Osteocyte (in vitro differentiated cells): ENCODE measurements around the gene ATOX1. TPM values are rescaled to one million over a fixed set of nuclear protein-coding genes. Genes with fewer than 3 reads are reported as not detected.

Experiments
- DNase-seq: peaks from one replicate; pipeline ENCODE4 v3.0.0; 2021; ENCODE audit warnings: mixed read lengths; ENCODE audit not compliant: unreplicated experiment; ENCODE audit errors: extremely low spot score
- H3K27ac Mint-ChIP-seq: one replicate; pipeline ENCODE4 v1.8.0; 2021; ENCODE audit warnings: mild to moderate bottlenecking, mixed read lengths; ENCODE audit not compliant: unreplicated experiment
- H3K27me3 Mint-ChIP-seq: one replicate; pipeline ENCODE4 v1.8.0; 2021; ENCODE audit warnings: mixed read lengths; ENCODE audit not compliant: unreplicated experiment
- H3K36me3 Mint-ChIP-seq: one replicate; pipeline ENCODE4 v1.8.0; 2021; ENCODE audit warnings: mixed read lengths; ENCODE audit not compliant: unreplicated experiment
- H3K4me1 Mint-ChIP-seq: one replicate; pipeline ENCODE4 v1.8.0; 2021; ENCODE audit warnings: mixed read lengths; ENCODE audit not compliant: unreplicated experiment
- H3K4me3 Mint-ChIP-seq: one replicate; pipeline ENCODE4 v1.8.0; 2021; ENCODE audit warnings: mild to moderate bottlenecking, moderate library complexity, mixed read lengths; ENCODE audit not compliant: unreplicated experiment
- H3K9me3 Mint-ChIP-seq: one replicate; pipeline ENCODE4 v1.8.0; 2021; ENCODE audit warnings: mixed read lengths; ENCODE audit not compliant: unreplicated experiment
- total RNA-seq: library from RNA; stranded (reverse); gene quantifications from 2 replicates; pipeline ENCODE4 v1.2.1, GENCODE V29; 2021
- TF ChIP-seq, protein P1 (sequence below): fragments of 200-600 bp; sonication (generic); IDR thresholded peaks from 2 replicates; pipeline ENCODE4 v1.5.0; 2021; ENCODE audit warnings: antibody characterized with exemption, mild to moderate bottlenecking, moderate library complexity

ATOX1 gene
- total RNA-seq, 1 donor from 2014 or later: 104 TPM

DNA sequence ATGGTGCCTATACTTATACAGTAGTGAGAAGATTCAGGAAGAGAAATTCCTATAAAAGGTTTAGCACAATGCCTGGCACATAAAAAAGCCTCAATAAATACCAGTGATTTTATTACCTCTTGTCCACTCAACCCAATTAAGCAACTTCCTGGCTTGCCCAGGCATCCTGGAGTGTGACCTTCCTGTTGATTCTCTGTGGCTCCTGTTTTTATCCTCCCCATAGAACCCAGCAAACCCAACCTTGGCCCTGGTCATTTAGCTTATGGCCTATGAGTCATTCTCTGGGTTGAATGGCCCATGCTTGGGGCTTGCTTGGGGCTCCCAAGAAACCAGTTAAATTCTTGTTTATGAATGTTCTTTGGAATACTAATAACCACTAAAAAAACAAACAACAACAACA, 50.3 kb downstream of the ATOX1 start:
- Mint-ChIP-seq H3K4me3 (no peak overlapping the region), H3K36me3 (no peaks in the 10 kb centered on the region), H3K27me3 (no peaks in the 10 kb centered on the region), H3K27ac (no peak overlapping the region), H3K9me3 (no peaks in the 10 kb centered on the region), H3K4me1 (peaks cover 4% of the 10 kb centered on the region)
- TF ChIP-seq, protein P1, sequence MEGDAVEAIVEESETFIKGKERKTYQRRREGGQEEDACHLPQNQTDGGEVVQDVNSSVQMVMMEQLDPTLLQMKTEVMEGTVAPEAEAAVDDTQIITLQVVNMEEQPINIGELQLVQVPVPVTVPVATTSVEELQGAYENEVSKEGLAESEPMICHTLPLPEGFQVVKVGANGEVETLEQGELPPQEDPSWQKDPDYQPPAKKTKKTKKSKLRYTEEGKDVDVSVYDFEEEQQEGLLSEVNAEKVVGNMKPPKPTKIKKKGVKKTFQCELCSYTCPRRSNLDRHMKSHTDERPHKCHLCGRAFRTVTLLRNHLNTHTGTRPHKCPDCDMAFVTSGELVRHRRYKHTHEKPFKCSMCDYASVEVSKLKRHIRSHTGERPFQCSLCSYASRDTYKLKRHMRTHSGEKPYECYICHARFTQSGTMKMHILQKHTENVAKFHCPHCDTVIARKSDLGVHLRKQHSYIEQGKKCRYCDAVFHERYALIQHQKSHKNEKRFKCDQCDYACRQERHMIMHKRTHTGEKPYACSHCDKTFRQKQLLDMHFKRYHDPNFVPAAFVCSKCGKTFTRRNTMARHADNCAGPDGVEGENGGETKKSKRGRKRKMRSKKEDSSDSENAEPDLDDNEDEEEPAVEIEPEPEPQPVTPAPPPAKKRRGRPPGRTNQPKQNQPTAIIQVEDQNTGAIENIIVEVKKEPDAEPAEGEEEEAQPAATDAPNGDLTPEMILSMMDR: no peak
- DNase-seq: no peak

DNA sequence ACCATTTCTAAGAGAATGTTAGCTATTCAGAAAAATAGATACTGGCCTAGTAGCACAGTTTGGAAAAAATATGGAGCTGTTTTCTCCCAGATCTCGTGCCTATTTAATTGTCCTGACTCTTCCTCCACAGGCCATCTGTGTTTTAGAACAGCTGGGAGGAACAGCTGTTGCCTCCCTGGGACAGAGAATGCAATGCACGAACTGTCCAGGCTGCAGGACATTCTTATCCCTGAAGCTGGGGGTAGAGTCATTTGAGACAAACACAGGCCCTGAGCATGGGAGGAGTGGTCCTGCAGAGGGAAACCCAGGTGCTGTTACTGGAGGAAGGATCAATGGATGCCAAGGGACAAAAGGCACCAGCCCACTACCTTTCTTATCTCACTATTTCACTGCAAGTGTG, 50.9 kb downstream of the ATOX1 start:
- Mint-ChIP-seq H3K27ac (no peak overlapping the region), H3K36me3 (no peaks in the 10 kb centered on the region), H3K4me3 (no peak overlapping the region), H3K4me1 (peaks cover 4% of the 10 kb centered on the region), H3K9me3 (no peaks in the 10 kb centered on the region), H3K27me3 (no peaks in the 10 kb centered on the region)
- TF ChIP-seq, protein P1: no peak
- no peak for DNase-seq

DNA sequence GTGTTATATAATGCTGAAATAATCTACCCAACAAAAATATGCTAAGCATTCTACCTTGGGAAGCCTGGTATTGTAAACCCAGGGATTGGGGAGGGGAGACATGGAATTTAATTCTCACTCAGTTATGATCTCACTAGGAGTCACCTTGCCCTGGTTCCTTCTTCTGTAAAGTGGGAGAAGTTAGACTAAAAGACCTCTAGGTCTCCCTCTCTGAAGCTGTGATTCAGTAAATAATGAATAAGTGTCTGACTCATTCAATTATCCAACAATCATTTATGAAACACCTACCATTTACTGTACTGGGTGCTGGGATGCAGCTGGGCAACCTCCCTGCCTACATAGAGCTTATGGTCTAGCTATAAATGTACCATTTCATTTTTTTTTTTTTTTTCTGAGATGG, 51.5 kb downstream of the ATOX1 start:
- Mint-ChIP-seq H3K27me3 (no peaks in the 10 kb centered on the region), H3K36me3 (no peaks in the 10 kb centered on the region), H3K4me3 (no peak overlapping the region), H3K9me3 (no peaks in the 10 kb centered on the region), H3K4me1 (peaks cover 4% of the 10 kb centered on the region), H3K27ac (peak overlapping the region; percentile 23)
- TF ChIP-seq, protein P1: no peak
- no peak for DNase-seq

- no peak for DNase-seq
- Mint-ChIP-seq H3K4me3 (no peak overlapping the region), H3K36me3 (no peaks in the 10 kb centered on the region), H3K4me1 (peaks cover 28% of the 10 kb centered on the region), H3K27me3 (no peaks in the 10 kb centered on the region), H3K9me3 (no peaks in the 10 kb centered on the region), H3K27ac (no peak overlapping the region)
- TF ChIP-seq, protein P1: no peak
Measured at GRCh38 chr5:151703780-151704179, 54.7 kb downstream of the ATOX1 start.

GRCh38 chr5:151703227-151703626, 55.2 kb downstream of the ATOX1 start:
- H3K9me3 Mint-ChIP-seq: no peaks in the 10 kb centered on the region
- no peak for DNase-seq
- H3K4me3 Mint-ChIP-seq: no peak overlapping the region
- H3K27me3 Mint-ChIP-seq: no peaks in the 10 kb centered on the region
- H3K27ac Mint-ChIP-seq: peak overlapping the region; percentile 40
- H3K36me3 Mint-ChIP-seq: no peaks in the 10 kb centered on the region
- H3K4me1 Mint-ChIP-seq: peaks cover 32% of the 10 kb centered on the region
- TF ChIP-seq, protein P1: no peak
